MM.1S (cell line): Measurements from ENCODE around the gene TMEM163.

Source experiments
- DNase-seq: peaks from one replicate; pipeline ENCODE4 v3.0.0-alpha.2; 2015
- H2AFZ ChIP-seq: fragments of 300-600 bp; sonication (generic); 2 replicates; pipeline ENCODE4 v1.6.0; 2016; ENCODE audit warnings: antibody characterized with exemption, low read length
- H3F3A ChIP-seq: fragments of 300-600 bp; sonication (generic); 2 replicates; pipeline ENCODE4 v1.6.1; 2016; ENCODE audit warnings: mild to moderate bottlenecking, antibody characterized with exemption, low read length, moderate library complexity, mixed read lengths; ENCODE audit not compliant: insufficient read depth
- H3K27ac ChIP-seq: fragments of 300-600 bp; sonication (generic); 2 replicates; pipeline ENCODE4 v1.5.1; 2016; ENCODE audit warnings: mild to moderate bottlenecking, low read length
- H3K27me3 ChIP-seq: fragments of 300-600 bp; sonication (generic); replicated peaks from 2 replicates; pipeline ENCODE4 v1.6.0; 2016; ENCODE audit warnings: low read length; ENCODE audit not compliant: insufficient read depth
- H3K36me3 ChIP-seq: fragments of 300-600 bp; sonication (generic); replicated peaks from 2 replicates; pipeline ENCODE4 v1.6.1; 2016; ENCODE audit warnings: mild to moderate bottlenecking, low read length, mixed read lengths; ENCODE audit not compliant: insufficient read depth
- H3K4me1 ChIP-seq: fragments of 300-600 bp; sonication (generic); 2 replicates; pipeline ENCODE4 v1.6.1; 2016; ENCODE audit warnings: low read length, mixed read lengths
- H3K4me2 ChIP-seq: fragments of 300-600 bp; sonication (generic); 2 replicates; pipeline ENCODE4 v1.6.0; 2016; ENCODE audit warnings: low read depth, low read length
- H3K4me3 ChIP-seq: fragments of 300-600 bp; sonication (generic); 2 replicates; pipeline ENCODE4 v1.5.1; 2016; ENCODE audit warnings: low read length, mixed read lengths
- H3K79me2 ChIP-seq: fragments of 300-600 bp; sonication (generic); 2 replicates; pipeline ENCODE4 v1.6.1; 2016; ENCODE audit warnings: mixed run types, low read length, mixed read lengths
- H3K9ac ChIP-seq: fragments of 300-600 bp; sonication (generic); 2 replicates; pipeline ENCODE4 v1.6.1; 2016; ENCODE audit warnings: low read length, mixed read lengths
- H3K9me2 ChIP-seq: fragments of 300-600 bp; sonication (generic); replicated peaks from 2 replicates; pipeline ENCODE4 v1.6.1; 2016; ENCODE audit warnings: mild to moderate bottlenecking, low read length, mixed read lengths; ENCODE audit not compliant: insufficient read depth
- H3K9me3 ChIP-seq: fragments of 300-600 bp; sonication (generic); replicated peaks from 2 replicates; pipeline ENCODE4 v1.6.1; 2016; ENCODE audit warnings: mild to moderate bottlenecking, low read length, mixed read lengths; ENCODE audit not compliant: insufficient read depth
- H4K20me1 ChIP-seq: fragments of 300-600 bp; sonication (generic); 2 replicates; pipeline ENCODE4 v1.6.1; 2016; ENCODE audit warnings: mild to moderate bottlenecking, low read length, moderate library complexity, mixed read lengths; ENCODE audit not compliant: insufficient read depth
- CTCF ChIP-seq: fragments of 300-600 bp; sonication (generic); IDR thresholded peaks from 2 replicates; pipeline ENCODE4 v1.5.1; 2016; ENCODE audit warnings: antibody characterized with exemption, low read length, mixed read lengths
- EZH2 ChIP-seq: fragments of 300-600 bp; sonication (generic); optimal IDR thresholded peaks from 2 replicates; pipeline ENCODE3; 2017; ENCODE audit warnings: low read depth, mild to moderate bottlenecking, antibody characterized with exemption, low read length, mixed read lengths
- EZH2phosphoT487 ChIP-seq: fragments of 300-600 bp; sonication (generic); IDR thresholded peaks from 2 replicates; pipeline ENCODE4 v1.6.1; 2018; ENCODE audit warnings: antibody characterized with exemption, low read length

TMEM163 gene

GRCh38 chr2:134703426-134703825, 15.4 kb downstream of the TMEM163 start:
- Histone ChIP-seq H3K79me2 (no peaks in the 10 kb centered on the region), H3F3A (no peaks in the 10 kb centered on the region), H3K27ac (no peak overlapping the region), H3K36me3 (no peaks in the 10 kb centered on the region), H3K9ac (no peak overlapping the region), H3K27me3 (no peaks in the 10 kb centered on the region), H3K9me3 (no peaks in the 10 kb centered on the region), H3K4me2 (no peak overlapping the region), H3K4me3 (no peak overlapping the region), H3K9me2 (no peaks in the 10 kb centered on the region), H4K20me1 (no peaks in the 10 kb centered on the region), H2AFZ (no peak overlapping the region), H3K4me1 (no peaks in the 10 kb centered on the region)
- TF ChIP-seq EZH2 (no peak), EZH2phosphoT487 (no peak), CTCF (no peak)
- DNase-seq, result no peak

- Histone ChIP-seq H3K4me3 (no peak overlapping the region), H3K4me2 (no peak overlapping the region), H3K79me2 (no peaks in the 10 kb centered on the region), H4K20me1 (no peaks in the 10 kb centered on the region), H3K9ac (no peak overlapping the region), H3F3A (no peaks in the 10 kb centered on the region), H3K27me3 (no peaks in the 10 kb centered on the region), H3K27ac (no peak overlapping the region), H3K9me2 (no peaks in the 10 kb centered on the region), H3K36me3 (no peaks in the 10 kb centered on the region), H3K9me3 (no peaks in the 10 kb centered on the region), H3K4me1 (no peaks in the 10 kb centered on the region), H2AFZ (no peak overlapping the region)
- DNase-seq, result no peak
- TF ChIP-seq CTCF (no peak), EZH2phosphoT487 (no peak), EZH2 (no peak)
Observed at GRCh38 chr2:134700730-134701129, 18.1 kb downstream of the TMEM163 start.

- Histone ChIP-seq H3K4me3 (no peak overlapping the region), H3K4me1 (no peaks in the 10 kb centered on the region), H3K27ac (no peak overlapping the region), H3K79me2 (no peaks in the 10 kb centered on the region), H3K9me3 (no peaks in the 10 kb centered on the region), H3K4me2 (no peak overlapping the region), H3K9me2 (no peaks in the 10 kb centered on the region), H4K20me1 (no peaks in the 10 kb centered on the region), H3K27me3 (no peaks in the 10 kb centered on the region), H3K9ac (no peak overlapping the region), H3F3A (no peaks in the 10 kb centered on the region), H2AFZ (no peak overlapping the region), H3K36me3 (no peaks in the 10 kb centered on the region)
- DNase-seq, result no peak
- TF ChIP-seq EZH2 (no peak), CTCF (no peak)
Observed at GRCh38 chr2:134694411-134694810, 24.4 kb downstream of the TMEM163 start.
